ENCODE data around the gene TMCO1.
"Not testable (repeated sequence)": the region's sequence is repeated elsewhere in the genome, so short reads cannot be mapped to it uniquely, and the experiment has no call there.

Gene TMCO1

GRCh38 chr1:165768513-165769394 is at the start of gene TMCO1:
Gene TMCO1 (minus strand): TSS chr1:165768868. CDS start chr1:165768751, 117 bp downstream.
- DNase-seq (ENCODE audit: low read depth in 2 of 3, low spot score in 2 of 3): peak; percentile 47 to 80 (median 80)

GRCh38 chr1:165816826-165817497 is 48.3 kb upstream of the TMCO1 start:
- no peak for DNase-seq (ENCODE audit: low read depth in 2 of 3, low spot score in 2 of 3)

- no peak for DNase-seq (ENCODE audit: low read depth in 2 of 3, low spot score in 2 of 3)
These were observed 47.5 kb upstream of the TMCO1 start for GRCh38 chr1:165816157-165816556.

- no peak for DNase-seq (ENCODE audit: low read depth in 2 of 3, low spot score in 2 of 3)
These were observed 47.1 kb upstream of the TMCO1 start for GRCh38 chr1:165815725-165816124.

GRCh38 chr1:165807613-165808012 is 38.9 kb upstream of the TMCO1 start:
- no peak for DNase-seq (ENCODE audit: low read depth in 2 of 3, low spot score in 2 of 3)

GRCh38 chr1:165804513-165804912 is 35.8 kb upstream of the TMCO1 start:
- not testable (repeated sequence) for DNase-seq (ENCODE audit: low read depth in 2 of 3, low spot score in 2 of 3)

GRCh38 chr1:165799387-165799786 is 30.7 kb upstream of the TMCO1 start:
- no peak for DNase-seq (ENCODE audit: low read depth in 2 of 3, low spot score in 2 of 3)

- DNase-seq (ENCODE audit: low read depth in 2 of 3, low spot score in 2 of 3): no peak
These were observed 27.2 kb upstream of the TMCO1 start for GRCh38 chr1:165795894-165796293.

GRCh38 chr1:165793951-165794350 is 25.3 kb upstream of the TMCO1 start:
- no peak for DNase-seq (ENCODE audit: low read depth in 2 of 3, low spot score in 2 of 3)

- DNase-seq (ENCODE audit: low read depth in 2 of 3, low spot score in 2 of 3): no peak
These were observed 19.1 kb upstream of the TMCO1 start for GRCh38 chr1:165787741-165788140.

- not testable (repeated sequence) for DNase-seq (ENCODE audit: low read depth in 2 of 3, low spot score in 2 of 3)
These were observed 14.9 kb upstream of the TMCO1 start for GRCh38 chr1:165783519-165783918.

- DNase-seq (ENCODE audit: low read depth in 2 of 3, low spot score in 2 of 3): not testable (repeated sequence)
These were observed 9.5 kb upstream of the TMCO1 start for GRCh38 chr1:165778197-165778596.

GRCh38 chr1:165773324-165773965 is 4.8 kb upstream of the TMCO1 start:
- DNase-seq (ENCODE audit: low read depth in 2 of 3, low spot score in 2 of 3): no peak

GRCh38 chr1:165772739-165773138 is 4.1 kb upstream of the TMCO1 start:
- no peak for DNase-seq (ENCODE audit: low read depth in 2 of 3, low spot score in 2 of 3)

- no peak for DNase-seq (ENCODE audit: low read depth in 2 of 3, low spot score in 2 of 3)
These were observed 4.4 kb downstream of the TMCO1 start for GRCh38 chr1:165764277-165764676.

GRCh38 chr1:165763442-165763841 is 5.2 kb downstream of the TMCO1 start:
- DNase-seq (ENCODE audit: low read depth in 2 of 3, low spot score in 2 of 3): no peak

- no peak for DNase-seq (ENCODE audit: low read depth in 2 of 3, low spot score in 2 of 3)
These were observed 5.9 kb downstream of the TMCO1 start for GRCh38 chr1:165762725-165763124.

GRCh38 chr1:165759095-165759494 is 9.6 kb downstream of the TMCO1 start:
- no peak for DNase-seq (ENCODE audit: low read depth in 2 of 3, low spot score in 2 of 3)

GRCh38 chr1:165755393-165756010 is 13.2 kb downstream of the TMCO1 start:
- DNase-seq (ENCODE audit: low read depth in 2 of 3, low spot score in 2 of 3): no peak

GRCh38 chr1:165753934-165754333 is 14.7 kb downstream of the TMCO1 start:
- DNase-seq (ENCODE audit: low read depth in 2 of 3, low spot score in 2 of 3): no peak

GRCh38 chr1:165748550-165748949 is 20.1 kb downstream of the TMCO1 start:
- no peak for DNase-seq (ENCODE audit: low read depth in 2 of 3, low spot score in 2 of 3)

Data from activated CD8-positive, alpha-beta memory T cell treated with anti-CD3 and anti-CD28 coated beads for 48 hours (primary cell).